OCI-LY3 (cell line): Measurements from ENCODE around the gene TAF1.
"Not testable (repeated sequence)": the region's sequence is repeated elsewhere in the genome, so short reads cannot be mapped to it uniquely, and the experiment has no call there.

Experiments used
- H2AFZ ChIP-seq: fragments of 200-600, 300-600 bp; shearing (Covaris generic); 2 replicates; pipeline ENCODE4 v1.6.0; 2014; ENCODE audit warnings: antibody characterized with exemption, low read depth, low read length
- H3K27ac ChIP-seq: fragments of 200-600, 300-600 bp; sonication (generic); 2 replicates; pipeline ENCODE4 v1.5.1; 2014; ENCODE audit warnings: mild to moderate bottlenecking, low read length, moderate library complexity, mixed read lengths
- H3K27me3 ChIP-seq: fragments of 200-600, 300-600 bp; sonication (generic); 2 replicates; pipeline ENCODE4 v1.6.1; 2014; ENCODE audit warnings: low read depth, low read length, mixed read lengths
- H3K36me3 ChIP-seq: fragments of 200-600, 300-600 bp; sonication (generic); replicated peaks from 2 replicates; pipeline ENCODE3; 2014; ENCODE audit warnings: low read depth, low read length, mixed read lengths
- H3K4me1 ChIP-seq: fragments of 300-600, 200-600 bp; sonication (generic); 2 replicates; pipeline ENCODE4 v1.6.1; 2014; ENCODE audit warnings: low read length, mixed read lengths
- H3K4me2 ChIP-seq: fragments of 200-600, 300-600 bp; sonication (generic); 2 replicates; pipeline ENCODE4 v1.6.1; 2014; ENCODE audit warnings: low read length, mixed read lengths
- H3K4me3 ChIP-seq: fragments of 300-600, 200-600 bp; sonication (generic); 2 replicates; pipeline ENCODE4 v1.5.1; 2014; ENCODE audit warnings: antibody characterized with exemption, mild to moderate bottlenecking, low read length, moderate library complexity
- H3K79me2 ChIP-seq: fragments of 300-600, 200-600 bp; shearing (Covaris generic); 2 replicates; pipeline ENCODE4 v1.6.1; 2014; ENCODE audit warnings: mild to moderate bottlenecking, low read length, mixed read lengths
- H3K9ac ChIP-seq: fragments of 300-600, 200-600 bp; shearing (Covaris generic); 2 replicates; pipeline ENCODE4 v1.6.0; 2014; ENCODE audit warnings: mild to moderate bottlenecking, low read length, moderate library complexity
- H3K9me3 ChIP-seq: fragments of 200-600, 300-600 bp; shearing (Covaris generic); 2 replicates; pipeline ENCODE4 v1.6.1; 2014; ENCODE audit warnings: low read length, mixed read lengths; ENCODE audit not compliant: insufficient read depth
- H4K20me1 ChIP-seq: fragments of 200-600, 300-600 bp; sonication (generic); 2 replicates; pipeline ENCODE4 v1.6.1; 2016; ENCODE audit warnings: low read length, mixed read lengths; ENCODE audit not compliant: insufficient read depth
- EZH2phosphoT487 ChIP-seq: fragments of 200-600 bp; shearing (Covaris generic); IDR thresholded peaks from 2 replicates; pipeline ENCODE4 v1.6.1; 2018; ENCODE audit warnings: antibody characterized with exemption, mixed run types, low read depth
- TF ChIP-seq, protein P1 (sequence below): fragments of 200-600, 300-600 bp; sonication (generic); IDR thresholded peaks from 2 replicates; pipeline ENCODE4 v1.5.1; 2014; ENCODE audit warnings: antibody characterized with exemption, low read length, low read depth

The TAF1 gene

DNA sequence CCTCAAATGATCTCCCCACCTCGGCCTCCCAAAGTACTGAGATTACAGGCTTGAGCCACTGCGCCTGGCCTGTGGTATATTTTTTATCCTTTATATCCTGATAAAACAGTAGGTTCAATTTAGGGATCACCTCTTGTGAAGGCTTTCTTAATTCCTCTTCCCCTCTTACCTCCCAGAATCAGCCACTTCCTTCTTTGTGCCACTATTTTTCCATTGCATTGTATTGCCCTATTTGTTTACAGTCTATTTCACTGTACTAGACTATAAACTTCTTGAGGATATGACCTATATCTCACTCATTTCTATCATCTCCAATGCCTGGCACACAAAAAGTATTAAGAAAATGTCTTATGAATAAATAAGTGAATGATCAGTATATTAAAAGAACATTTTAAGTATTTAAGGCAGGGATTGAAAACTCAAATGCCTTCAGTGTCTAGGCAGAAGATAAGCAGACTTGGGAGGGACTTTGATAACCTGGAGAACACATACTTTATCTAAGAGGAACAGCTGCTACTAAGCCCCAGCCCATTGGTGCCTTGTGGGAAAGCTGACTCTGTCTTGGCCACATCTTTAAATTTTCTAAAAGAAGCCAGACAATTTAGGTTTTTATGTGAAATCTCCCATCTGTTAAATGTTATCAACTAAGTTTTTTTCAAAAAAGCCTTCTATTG is 84.4 kb downstream of the TAF1 start:
- Histone ChIP-seq H3K4me1 (no peaks in the 10 kb centered on the region), H3K36me3 (peaks cover 15% of the 10 kb centered on the region), H3K27me3 (no peaks in the 10 kb centered on the region), H3K79me2 (no peaks in the 10 kb centered on the region), H3K9me3 (no peaks in the 10 kb centered on the region), H3K4me2 (no peak overlapping the region), H3K4me3 (no peak overlapping the region), H2AFZ (no peak overlapping the region), H3K27ac (no peak overlapping the region), H3K9ac (no peak overlapping the region), H4K20me1 (no peaks in the 10 kb centered on the region)
- TF ChIP-seq EZH2phosphoT487: no peak
- TF ChIP-seq, protein P1, sequence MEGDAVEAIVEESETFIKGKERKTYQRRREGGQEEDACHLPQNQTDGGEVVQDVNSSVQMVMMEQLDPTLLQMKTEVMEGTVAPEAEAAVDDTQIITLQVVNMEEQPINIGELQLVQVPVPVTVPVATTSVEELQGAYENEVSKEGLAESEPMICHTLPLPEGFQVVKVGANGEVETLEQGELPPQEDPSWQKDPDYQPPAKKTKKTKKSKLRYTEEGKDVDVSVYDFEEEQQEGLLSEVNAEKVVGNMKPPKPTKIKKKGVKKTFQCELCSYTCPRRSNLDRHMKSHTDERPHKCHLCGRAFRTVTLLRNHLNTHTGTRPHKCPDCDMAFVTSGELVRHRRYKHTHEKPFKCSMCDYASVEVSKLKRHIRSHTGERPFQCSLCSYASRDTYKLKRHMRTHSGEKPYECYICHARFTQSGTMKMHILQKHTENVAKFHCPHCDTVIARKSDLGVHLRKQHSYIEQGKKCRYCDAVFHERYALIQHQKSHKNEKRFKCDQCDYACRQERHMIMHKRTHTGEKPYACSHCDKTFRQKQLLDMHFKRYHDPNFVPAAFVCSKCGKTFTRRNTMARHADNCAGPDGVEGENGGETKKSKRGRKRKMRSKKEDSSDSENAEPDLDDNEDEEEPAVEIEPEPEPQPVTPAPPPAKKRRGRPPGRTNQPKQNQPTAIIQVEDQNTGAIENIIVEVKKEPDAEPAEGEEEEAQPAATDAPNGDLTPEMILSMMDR: no peak

DNA sequence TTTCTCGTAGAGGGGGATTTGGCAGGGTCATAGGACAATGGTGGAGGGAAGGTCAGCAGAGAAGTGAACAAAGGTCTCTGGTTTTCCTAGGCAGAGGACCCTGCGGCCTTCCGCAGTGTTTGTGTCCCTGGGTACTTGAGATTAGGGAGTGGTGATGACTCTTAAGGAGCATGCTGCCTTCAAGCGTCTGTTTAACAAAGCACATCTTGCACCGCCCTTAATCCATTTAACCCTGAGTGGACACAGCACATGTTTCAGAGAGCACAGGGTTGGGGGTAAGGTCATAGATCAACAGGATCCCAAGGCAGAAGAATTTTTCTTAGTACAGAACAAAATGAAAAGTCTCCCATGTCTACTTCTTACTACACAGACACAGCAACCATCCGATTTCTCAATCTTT is 85.4 kb downstream of the TAF1 start:
- H3K4me2 ChIP-seq, H3K4me3 ChIP-seq, H3K27me3 ChIP-seq, H2AFZ ChIP-seq, H3K79me2 ChIP-seq, H3K27ac ChIP-seq, H3K4me1 ChIP-seq, H3K9ac ChIP-seq, H3K9me3 ChIP-seq, H4K20me1 ChIP-seq: not testable (repeated sequence)
- peaks cover 21% of the 10 kb centered on the region for H3K36me3 ChIP-seq

DNA sequence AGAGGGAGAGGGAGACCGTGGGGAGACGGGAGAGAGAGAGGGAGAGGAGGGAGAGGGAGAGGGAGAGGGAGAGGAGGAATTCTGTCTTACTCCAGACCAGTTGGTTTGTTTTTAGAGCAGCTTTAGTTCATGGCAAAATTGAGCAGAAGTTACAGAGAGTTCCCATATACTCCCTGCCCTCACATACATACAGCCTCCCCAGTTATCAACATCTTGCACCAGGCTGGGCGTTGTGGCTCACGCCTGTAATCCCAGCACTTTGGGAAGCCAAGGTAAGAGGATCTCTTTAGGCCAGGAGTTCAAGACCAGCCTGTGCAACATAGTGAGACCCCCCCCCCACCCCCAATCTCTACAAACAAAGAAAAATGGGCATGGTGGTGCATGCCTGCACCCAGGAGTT is 86.9 kb downstream of the TAF1 start:
- no peaks in the 10 kb centered on the region for H3K27me3 ChIP-seq
- H3K9ac ChIP-seq: no peak overlapping the region
- H3K4me1 ChIP-seq: no peaks in the 10 kb centered on the region
- H3K4me2 ChIP-seq: no peak overlapping the region
- peaks cover 27% of the 10 kb centered on the region for H3K36me3 ChIP-seq
- no peak overlapping the region for H3K4me3 ChIP-seq
- no peak overlapping the region for H3K27ac ChIP-seq
- H3K9me3 ChIP-seq: no peaks in the 10 kb centered on the region
- H4K20me1 ChIP-seq: no peaks in the 10 kb centered on the region
- TF ChIP-seq EZH2phosphoT487: no peak
- TF ChIP-seq, protein P1: no peak
- no peaks in the 10 kb centered on the region for H3K79me2 ChIP-seq
- H2AFZ ChIP-seq: no peak overlapping the region

DNA sequence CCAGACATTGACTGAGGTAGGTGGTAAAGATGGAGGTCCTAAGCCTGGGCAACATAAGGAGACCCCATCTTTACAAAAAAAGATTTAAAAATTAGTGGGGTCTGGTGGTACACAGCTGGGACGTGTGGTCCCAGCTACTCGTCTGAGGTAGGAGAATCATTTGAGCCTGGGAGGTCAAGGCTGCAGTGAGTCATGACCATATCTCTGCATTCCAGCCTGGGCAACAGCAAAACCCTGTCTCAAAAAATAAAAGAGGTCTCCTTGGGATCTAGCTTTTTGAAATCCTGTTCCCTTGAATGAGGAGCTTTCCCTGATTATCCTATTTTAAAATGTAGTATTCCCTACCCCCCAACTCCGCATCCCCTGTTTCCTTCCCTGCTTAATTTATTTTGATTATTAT is 88.1 kb downstream of the TAF1 start:
- Histone ChIP-seq H3K9me3 (no peaks in the 10 kb centered on the region), H3K27ac (no peak overlapping the region), H3K27me3 (no peaks in the 10 kb centered on the region), H3K4me1 (no peaks in the 10 kb centered on the region), H3K4me2 (no peak overlapping the region), H3K4me3 (no peak overlapping the region), H4K20me1 (no peaks in the 10 kb centered on the region), H3K79me2 (no peaks in the 10 kb centered on the region), H3K9ac (no peak overlapping the region), H3K36me3 (peaks cover 36% of the 10 kb centered on the region), H2AFZ (no peak overlapping the region)
- TF ChIP-seq, protein P1: no peak
- TF ChIP-seq EZH2phosphoT487: no peak
